ENCODE data around the gene FANCL. TPM values are rescaled to one million over a fixed set of nuclear protein-coding genes. Genes with fewer than 3 reads are reported as not detected.

Gene FANCL
- total and polyA plus RNA-seq, 12 donors = 7.4 to 19.2 (median 11.9) TPM

- 90 to 93% methylated on average over 3 of the region's 3 CpGs for WGBS, 2 donors
- intact Hi-C loops (cut with DNase I) = no loop called here
- H3K36me3 ChIP-seq = no peaks in the 10 kb centered on the region
- DNase-seq (no peak), ATAC-seq (no peak)
- H3K27ac ChIP-seq = no peak overlapping the region
- no peak overlapping the region for H3K4me3 ChIP-seq
- TF ChIP-seq CTCF (IDR thresholded peaks at IDR 0.05) = no peak
- H3K4me1 ChIP-seq = peaks cover 0 to 25% (median 9%) of the 10 kb centered on the region in 9 donors
- H3K27me3 ChIP-seq = no peaks in the 10 kb centered on the region
- H3K9me3 ChIP-seq = peaks cover 0 to 11% (median 0%) of the 10 kb centered on the region in 11 donors
These were observed 6.0 kb downstream of the FANCL start for GRCh38 chr2:58235170-58235569.

GRCh38 chr2:58228299-58228698 is 12.8 kb downstream of the FANCL start:
- no peaks in the 10 kb centered on the region for H3K27me3 ChIP-seq
- no peak for ATAC-seq
- H3K36me3 ChIP-seq = peaks cover 0 to 18% (median 7%) of the 10 kb centered on the region in 9 donors
- WGBS, 2 donors = 90 to 94% methylated on average over 1 of the region's 1 CpG
- H3K4me3 ChIP-seq = no peak overlapping the region
- DNase-seq = no peak
- intact Hi-C loops (cut with DNase I) = no loop called here
- H3K4me1 ChIP-seq = peaks cover 0 to 5% (median 0%) of the 10 kb centered on the region in 9 donors
- no peak for TF ChIP-seq CTCF (IDR thresholded peaks at IDR 0.05)
- H3K9me3 ChIP-seq = no peaks in the 10 kb centered on the region
- H3K27ac ChIP-seq = no peak overlapping the region

GRCh38 chr2:58227171-58227917 is 13.8 kb downstream of the FANCL start:
- intact Hi-C loops (cut with DNase I) = no loop called here
- ATAC-seq = no peak
- peaks cover 0 to 18% (median 7%) of the 10 kb centered on the region in 9 donors for H3K36me3 ChIP-seq
- no peak for DNase-seq
- no peaks in the 10 kb centered on the region for H3K4me1 ChIP-seq
- H3K27ac ChIP-seq = no peak overlapping the region
- 97 to 98% methylated on average over 16 of the region's 16 CpGs for WGBS, 2 donors
- H3K27me3 ChIP-seq = no peaks in the 10 kb centered on the region
- TF ChIP-seq CTCF (IDR thresholded peaks at IDR 0.05) = no peak
- H3K9me3 ChIP-seq = no peaks in the 10 kb centered on the region
- no peak overlapping the region for H3K4me3 ChIP-seq

- TF ChIP-seq CTCF (IDR thresholded peaks at IDR 0.05) = no peak
- no peaks in the 10 kb centered on the region for H3K4me1 ChIP-seq
These were observed 19.2 kb downstream of the FANCL start for GRCh38 chr2:58221909-58222308.

More at GRCh38 chr2:58221909-58222308, 19.2 kb downstream of the FANCL start:
- intact Hi-C loops (cut with DNase I) = no loop called here
- WGBS, 2 donors = 66 to 77% methylated on average over 2 of the region's 2 CpGs
- H3K9me3 ChIP-seq = no peaks in the 10 kb centered on the region
- H3K27me3 ChIP-seq = no peaks in the 10 kb centered on the region
- H3K4me3 ChIP-seq = no peak overlapping the region
- no peak overlapping the region for H3K27ac ChIP-seq
- peaks cover 0 to 36% (median 2%) of the 10 kb centered on the region in 9 donors for H3K36me3 ChIP-seq
- DNase-seq = no peak
- no peak for ATAC-seq
